ENCODE results near the gene TRUB2.
"Not testable (repeated sequence)": the region's sequence is repeated elsewhere in the genome, so short reads cannot be mapped to it uniquely, and the experiment has no call there.

Gene TRUB2

GRCh38 chr9:128282500-128282899 is 39.7 kb downstream of the TRUB2 start:
- peaks cover 6 to 8% of the 10 kb centered on the region in 2 donors for H3K36me3 ChIP-seq (ENCODE audit: control insufficient read depth in 2 of 2, insufficient read depth in 2 of 2, low read length in 2 of 2)
- H3K9ac ChIP-seq (ENCODE audit: low read length in 2 of 2): no peak overlapping the region
- H3K27ac ChIP-seq (ENCODE audit: low read length): no peak overlapping the region
- no peak overlapping the region for H3K4me3 ChIP-seq (ENCODE audit: low read length in 2 of 2)
- peaks cover 9% of the 10 kb centered on the region for H3K4me1 ChIP-seq (ENCODE audit: control insufficient read depth, insufficient read depth, low read length)
- no peaks in the 10 kb centered on the region for H3K27me3 ChIP-seq (ENCODE audit: control insufficient read depth in 1 of 2, insufficient read depth in 2 of 2, low read length in 2 of 2)
- H3K9me3 ChIP-seq (ENCODE audit: control insufficient read depth in 2 of 2, low read length in 2 of 2): no peaks in the 10 kb centered on the region

- Histone ChIP-seq H3K9ac (ENCODE audit: low read length in 2 of 2) (no peak overlapping the region), H3K27ac (ENCODE audit: low read length) (no peak overlapping the region), H3K36me3 (ENCODE audit: control insufficient read depth in 2 of 2, insufficient read depth in 2 of 2, low read length in 2 of 2) (peaks cover 0 to under 1% of the 10 kb centered on the region in 2 donors), H3K4me1 (ENCODE audit: control insufficient read depth, insufficient read depth, low read length) (peaks cover 16% of the 10 kb centered on the region), H3K4me3 (ENCODE audit: low read length in 2 of 2) (no peak overlapping the region), H3K9me3 (ENCODE audit: control insufficient read depth in 2 of 2, low read length in 2 of 2) (no peaks in the 10 kb centered on the region), H3K27me3 (ENCODE audit: control insufficient read depth in 1 of 2, insufficient read depth in 2 of 2, low read length in 2 of 2) (no peaks in the 10 kb centered on the region)
These were observed 42.1 kb downstream of the TRUB2 start for GRCh38 chr9:128280084-128280622.

DNA sequence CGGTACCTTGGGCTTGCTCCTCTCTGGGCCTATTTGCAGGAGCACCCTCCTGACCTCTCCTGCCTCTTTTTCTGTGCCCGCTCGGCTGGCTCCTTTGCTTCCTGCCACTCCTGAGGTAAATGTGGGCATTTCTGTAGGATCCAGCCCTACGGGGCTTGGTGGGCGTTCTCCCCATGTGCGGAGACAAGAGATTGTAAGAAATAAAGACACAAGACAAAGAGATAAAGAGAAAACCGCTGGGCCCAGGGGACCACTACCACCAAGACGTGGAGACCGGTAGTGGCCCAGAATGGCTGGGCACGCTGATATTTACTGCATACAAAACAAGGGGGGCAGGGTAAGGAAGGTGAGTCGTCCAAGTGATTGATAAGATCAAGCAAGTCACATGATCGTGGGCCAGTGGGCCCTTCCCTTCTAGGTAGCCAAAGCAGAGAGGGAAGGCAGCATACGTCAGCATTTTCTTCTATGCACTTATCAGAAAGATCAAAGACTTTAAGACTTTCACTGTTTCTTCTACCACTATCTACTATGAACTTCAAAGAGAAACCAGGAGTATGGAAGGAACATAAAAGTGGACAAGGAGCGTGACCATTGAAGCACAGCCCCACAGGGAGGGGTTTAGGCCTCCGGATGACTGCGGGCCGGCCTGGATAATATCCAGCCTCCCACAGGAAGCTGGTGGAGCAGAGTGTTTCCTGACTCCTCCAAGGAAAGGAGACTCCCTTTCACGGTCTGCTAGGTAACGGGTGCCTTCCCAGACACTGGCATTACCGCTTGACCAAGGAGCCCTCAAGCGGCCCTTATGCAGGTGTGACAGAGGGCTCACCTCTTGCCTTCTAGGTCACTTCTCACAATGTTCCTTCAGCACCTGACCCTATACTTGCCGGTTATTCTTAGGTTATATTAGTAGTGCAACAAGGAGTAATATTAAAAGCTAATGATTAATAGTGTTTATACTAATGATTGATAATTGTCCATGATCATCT is 42.9 kb downstream of the TRUB2 start:
- not testable (repeated sequence) for H3K4me3 ChIP-seq (ENCODE audit: low read length in 2 of 2); H3K27me3 ChIP-seq (ENCODE audit: control insufficient read depth in 1 of 2, insufficient read depth in 2 of 2, low read length in 2 of 2)
- H3K4me1 ChIP-seq (ENCODE audit: control insufficient read depth, insufficient read depth, low read length): peaks cover 24% of the 10 kb centered on the region

DNA sequence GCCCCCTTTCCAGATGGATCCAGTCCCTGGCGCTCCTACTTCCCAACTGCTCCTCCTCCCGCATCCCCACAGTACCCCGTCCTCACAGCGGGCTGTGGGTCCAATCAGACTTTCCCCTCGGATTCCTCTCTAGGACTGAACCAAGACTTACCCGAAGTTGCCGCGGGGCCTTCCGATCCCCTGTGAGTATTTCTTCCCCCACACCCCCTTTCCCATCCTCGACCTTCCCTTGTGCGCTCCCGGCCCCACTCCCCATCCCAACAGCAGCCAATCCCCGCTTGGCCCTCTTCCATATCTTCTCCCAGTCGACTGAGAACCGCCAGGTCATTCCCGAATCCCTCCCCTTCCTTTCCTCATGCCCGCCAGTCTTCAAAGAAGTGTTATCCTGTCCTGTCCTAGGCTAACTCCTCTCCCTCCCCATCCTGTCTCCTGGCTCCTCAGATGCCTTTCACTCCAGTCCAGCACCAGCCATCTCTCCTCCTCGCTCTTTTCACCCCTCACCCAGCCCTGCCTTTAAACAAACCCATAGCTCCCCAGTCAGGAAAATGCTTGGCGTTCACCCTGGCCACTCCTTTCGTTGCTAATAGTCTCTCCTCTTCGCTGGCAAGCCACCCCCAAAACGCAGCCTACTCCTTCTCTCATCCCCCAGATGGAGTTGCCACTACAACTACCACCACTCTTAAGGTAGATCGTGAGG is 45.5 kb downstream of the TRUB2 start:
- Histone ChIP-seq H3K27me3 (ENCODE audit: control insufficient read depth in 1 of 2, insufficient read depth in 2 of 2, low read length in 2 of 2) (no peaks in the 10 kb centered on the region), H3K9ac (ENCODE audit: low read length in 2 of 2) (peak overlapping the region; percentile 91 to 97), H3K9me3 (ENCODE audit: control insufficient read depth in 2 of 2, low read length in 2 of 2) (no peaks in the 10 kb centered on the region), H3K27ac (ENCODE audit: low read length) (peak overlapping the region; percentile 76), H3K36me3 (ENCODE audit: control insufficient read depth in 2 of 2, insufficient read depth in 2 of 2, low read length in 2 of 2) (peaks cover 9 to 11% of the 10 kb centered on the region in 2 donors), H3K4me1 (ENCODE audit: control insufficient read depth, insufficient read depth, low read length) (peaks cover 29% of the 10 kb centered on the region), H3K4me3 (ENCODE audit: low read length in 2 of 2) (peak overlapping the region; percentile 87 to 92)

More for the DNA sequence above, 42.9 kb downstream of the TRUB2 start:
- not testable (repeated sequence) for H3K9me3 ChIP-seq (ENCODE audit: control insufficient read depth in 2 of 2, low read length in 2 of 2); H3K27ac ChIP-seq (ENCODE audit: low read length); H3K36me3 ChIP-seq (ENCODE audit: control insufficient read depth in 2 of 2, insufficient read depth in 2 of 2, low read length in 2 of 2); H3K9ac ChIP-seq (ENCODE audit: low read length in 2 of 2)

GRCh38 chr9:128276008-128276573 is 46.2 kb downstream of the TRUB2 start, which contains the start of gene SWI5:
Gene SWI5, plus strand, starts transcription at chr9:128276276.
- H3K4me1 ChIP-seq (ENCODE audit: control insufficient read depth, insufficient read depth, low read length): peaks cover 29% of the 10 kb centered on the region
- H3K9ac ChIP-seq (ENCODE audit: low read length in 2 of 2): peak within 1 kb of the TSS; percentile 91 to 97
- H3K27me3 ChIP-seq (ENCODE audit: control insufficient read depth in 1 of 2, insufficient read depth in 2 of 2, low read length in 2 of 2): no peaks in the 10 kb centered on the region
- no peaks in the 10 kb centered on the region for H3K9me3 ChIP-seq (ENCODE audit: control insufficient read depth in 2 of 2, low read length in 2 of 2)
- peak within 1 kb of the TSS; percentile 76 for H3K27ac ChIP-seq (ENCODE audit: low read length)
- peak within 1 kb of the TSS; percentile 87 to 92 for H3K4me3 ChIP-seq (ENCODE audit: low read length in 2 of 2)
- H3K36me3 ChIP-seq (ENCODE audit: control insufficient read depth in 2 of 2, insufficient read depth in 2 of 2, low read length in 2 of 2): peaks cover 9 to 14% of the 10 kb centered on the region in 2 donors

DNA sequence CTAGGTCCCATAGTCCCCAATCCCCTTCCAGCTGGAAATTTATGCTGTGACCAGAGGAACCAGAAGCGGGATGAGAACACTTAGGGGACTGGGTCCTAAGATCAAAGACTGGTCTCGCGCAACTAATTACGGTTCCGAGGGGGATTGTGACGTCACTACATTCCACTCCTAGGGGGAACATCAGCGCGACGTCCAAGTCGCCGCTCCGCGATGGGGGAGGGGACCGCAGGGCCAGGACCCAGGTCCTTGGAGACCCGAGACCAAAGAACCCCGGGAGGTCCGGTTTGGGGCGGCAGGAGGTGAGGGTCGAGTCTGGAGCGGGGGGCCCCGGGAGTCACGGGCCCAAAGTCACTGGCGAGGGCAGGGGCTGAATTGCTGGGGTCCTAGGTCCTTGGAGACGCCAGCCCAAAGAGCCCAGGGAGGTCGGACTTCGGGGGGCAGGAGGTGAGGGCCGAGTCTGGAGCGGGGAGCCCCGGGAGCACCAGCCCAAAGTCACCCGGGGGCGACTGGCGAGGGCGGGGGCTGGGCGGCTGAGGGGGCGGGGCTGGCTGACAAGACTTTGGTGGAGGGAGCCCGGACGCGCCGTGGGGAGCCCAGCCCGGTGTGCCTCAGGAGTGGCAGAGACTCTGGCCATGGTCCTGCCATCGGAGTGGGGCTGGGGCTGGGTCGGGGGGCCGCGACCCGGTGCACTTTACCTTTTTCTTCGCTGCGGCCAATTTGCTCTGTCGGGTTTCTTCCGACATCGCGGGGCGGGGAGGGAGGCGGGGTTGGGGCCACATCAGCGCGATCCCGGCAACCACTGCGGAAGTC is 46.8 kb downstream of the TRUB2 start, which contains the start of gene GOLGA2:
Gene GOLGA2 (minus strand): TSS at position 810 of the 810 bp plus-strand sequence. CDS start 31 bp downstream, at position 779.
- no peaks in the 10 kb centered on the region for H3K27me3 ChIP-seq (ENCODE audit: control insufficient read depth in 1 of 2, insufficient read depth in 2 of 2, low read length in 2 of 2)
- peak within 1 kb of the TSS; percentile 91 to 97 for H3K9ac ChIP-seq (ENCODE audit: low read length in 2 of 2)
- peak within 1 kb of the TSS; percentile 87 to 92 for H3K4me3 ChIP-seq (ENCODE audit: low read length in 2 of 2)
- peaks cover 29% of the 10 kb centered on the region for H3K4me1 ChIP-seq (ENCODE audit: control insufficient read depth, insufficient read depth, low read length)
- H3K9me3 ChIP-seq (ENCODE audit: control insufficient read depth in 2 of 2, low read length in 2 of 2): no peaks in the 10 kb centered on the region
- peak within 1 kb of the TSS; percentile 76 for H3K27ac ChIP-seq (ENCODE audit: low read length)
- peaks cover 9 to 18% of the 10 kb centered on the region in 2 donors for H3K36me3 ChIP-seq (ENCODE audit: control insufficient read depth in 2 of 2, insufficient read depth in 2 of 2, low read length in 2 of 2)

- Histone ChIP-seq H3K27ac (ENCODE audit: low read length) (no peak overlapping the region), H3K36me3 (ENCODE audit: control insufficient read depth in 2 of 2, insufficient read depth in 2 of 2, low read length in 2 of 2) (peaks cover 9 to 19% of the 10 kb centered on the region in 2 donors), H3K4me1 (ENCODE audit: control insufficient read depth, insufficient read depth, low read length) (peaks cover 29% of the 10 kb centered on the region), H3K9me3 (ENCODE audit: control insufficient read depth in 2 of 2, low read length in 2 of 2) (no peaks in the 10 kb centered on the region), H3K27me3 (ENCODE audit: control insufficient read depth in 1 of 2, insufficient read depth in 2 of 2, low read length in 2 of 2) (no peaks in the 10 kb centered on the region), H3K9ac (ENCODE audit: low read length in 2 of 2) (peak overlapping the region in 1 of 2 donors; percentile 5), H3K4me3 (ENCODE audit: low read length in 2 of 2) (peak overlapping the region in 1 of 2 donors; percentile 85)
These were observed 48.0 kb downstream of the TRUB2 start for GRCh38 chr9:128274245-128274644.

GRCh38 chr9:128271512-128271911 is 50.7 kb downstream of the TRUB2 start:
- H3K9ac ChIP-seq (ENCODE audit: low read length in 2 of 2): no peak overlapping the region
- peaks cover 18% of the 10 kb centered on the region for H3K4me1 ChIP-seq (ENCODE audit: control insufficient read depth, insufficient read depth, low read length)
- no peaks in the 10 kb centered on the region for H3K27me3 ChIP-seq (ENCODE audit: control insufficient read depth in 1 of 2, insufficient read depth in 2 of 2, low read length in 2 of 2)
- peaks cover 32 to 37% of the 10 kb centered on the region in 2 donors for H3K36me3 ChIP-seq (ENCODE audit: control insufficient read depth in 2 of 2, insufficient read depth in 2 of 2, low read length in 2 of 2)
- H3K4me3 ChIP-seq (ENCODE audit: low read length in 2 of 2): no peak overlapping the region
- H3K27ac ChIP-seq (ENCODE audit: low read length): no peak overlapping the region
- H3K9me3 ChIP-seq (ENCODE audit: control insufficient read depth in 2 of 2, low read length in 2 of 2): no peaks in the 10 kb centered on the region

- Histone ChIP-seq H3K9me3 (ENCODE audit: control insufficient read depth in 2 of 2, low read length in 2 of 2) (no peaks in the 10 kb centered on the region), H3K4me1 (ENCODE audit: control insufficient read depth, insufficient read depth, low read length) (peaks cover 14% of the 10 kb centered on the region), H3K9ac (ENCODE audit: low read length in 2 of 2) (no peak overlapping the region), H3K27ac (ENCODE audit: low read length) (no peak overlapping the region), H3K27me3 (ENCODE audit: control insufficient read depth in 1 of 2, insufficient read depth in 2 of 2, low read length in 2 of 2) (no peaks in the 10 kb centered on the region), H3K4me3 (ENCODE audit: low read length in 2 of 2) (no peak overlapping the region), H3K36me3 (ENCODE audit: control insufficient read depth in 2 of 2, insufficient read depth in 2 of 2, low read length in 2 of 2) (peaks cover 34 to 37% of the 10 kb centered on the region in 2 donors)
These were observed 51.1 kb downstream of the TRUB2 start for GRCh38 chr9:128271112-128271511.
